ENCODE measurements around the gene BASP1. TPM values are rescaled to one million over a fixed set of nuclear protein-coding genes. Genes with fewer than 3 reads are reported as not detected.
A peak's percentile ranks its signal among the peaks of the same experiment; 100 is the strongest.

BASP1 gene
- total RNA-seq, 1 donor from 2014 or later: 86.3 TPM

DNA sequence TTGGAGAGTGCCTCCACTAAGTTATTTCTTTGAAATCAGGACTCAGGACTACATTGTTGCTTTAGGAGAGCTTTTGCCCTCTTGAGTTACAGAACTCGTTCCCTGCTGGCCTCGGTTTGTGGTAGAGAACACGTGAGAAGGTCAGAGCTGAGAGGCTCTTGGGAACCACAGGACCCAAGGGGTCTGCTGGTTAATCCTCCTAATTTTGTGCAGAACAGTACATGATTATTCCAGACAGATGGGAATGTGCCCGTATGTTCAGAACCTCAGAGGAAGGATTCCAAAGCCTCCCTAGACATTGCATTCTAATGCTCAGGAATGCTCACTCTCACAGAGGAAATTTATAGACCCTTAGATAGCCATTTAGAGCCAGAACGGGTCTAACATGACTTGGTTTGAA, 25.2 kb upstream of the BASP1 start:
- Mint-ChIP-seq H3K4me1 (ENCODE audit: low read depth) (peaks cover 5% of the 10 kb centered on the region), H3K36me3 (ENCODE audit: insufficient read depth) (no peaks in the 10 kb centered on the region), H3K27me3 (peaks cover 9% of the 10 kb centered on the region), H3K9me3 (ENCODE audit: low read depth) (peaks cover 2% of the 10 kb centered on the region), H3K4me3 (ENCODE audit: low read depth) (no peak overlapping the region), H3K27ac (no peak overlapping the region)
- DNase-seq (ENCODE audit: low spot score, unreplicated experiment): no peak
- TF ChIP-seq, protein P1, sequence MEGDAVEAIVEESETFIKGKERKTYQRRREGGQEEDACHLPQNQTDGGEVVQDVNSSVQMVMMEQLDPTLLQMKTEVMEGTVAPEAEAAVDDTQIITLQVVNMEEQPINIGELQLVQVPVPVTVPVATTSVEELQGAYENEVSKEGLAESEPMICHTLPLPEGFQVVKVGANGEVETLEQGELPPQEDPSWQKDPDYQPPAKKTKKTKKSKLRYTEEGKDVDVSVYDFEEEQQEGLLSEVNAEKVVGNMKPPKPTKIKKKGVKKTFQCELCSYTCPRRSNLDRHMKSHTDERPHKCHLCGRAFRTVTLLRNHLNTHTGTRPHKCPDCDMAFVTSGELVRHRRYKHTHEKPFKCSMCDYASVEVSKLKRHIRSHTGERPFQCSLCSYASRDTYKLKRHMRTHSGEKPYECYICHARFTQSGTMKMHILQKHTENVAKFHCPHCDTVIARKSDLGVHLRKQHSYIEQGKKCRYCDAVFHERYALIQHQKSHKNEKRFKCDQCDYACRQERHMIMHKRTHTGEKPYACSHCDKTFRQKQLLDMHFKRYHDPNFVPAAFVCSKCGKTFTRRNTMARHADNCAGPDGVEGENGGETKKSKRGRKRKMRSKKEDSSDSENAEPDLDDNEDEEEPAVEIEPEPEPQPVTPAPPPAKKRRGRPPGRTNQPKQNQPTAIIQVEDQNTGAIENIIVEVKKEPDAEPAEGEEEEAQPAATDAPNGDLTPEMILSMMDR (IDR thresholded peaks at IDR 0.05; ENCODE audit: unreplicated experiment): no peak

DNA sequence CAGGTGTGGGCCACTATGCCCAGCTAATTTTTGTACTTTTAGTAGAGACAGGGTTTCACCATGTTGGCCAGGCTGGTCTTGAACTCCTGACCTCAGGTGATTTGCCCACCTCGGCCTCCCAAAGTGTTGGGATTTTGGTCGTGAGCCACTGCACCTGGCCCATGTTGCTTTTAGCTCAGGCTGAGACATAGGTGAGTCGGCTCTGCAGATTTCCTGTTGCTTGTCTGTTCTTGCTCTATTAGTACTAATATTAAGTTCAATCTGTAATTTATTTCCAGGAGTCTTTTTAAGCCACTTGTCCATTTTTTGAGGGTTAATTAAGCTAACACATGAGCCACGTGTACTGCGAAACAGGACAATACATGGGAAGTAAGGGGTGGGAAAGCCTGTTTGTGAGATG, 21.4 kb upstream of the BASP1 start:
- Mint-ChIP-seq H3K4me3 (ENCODE audit: low read depth) (no peak overlapping the region), H3K27ac (no peak overlapping the region), H3K9me3 (ENCODE audit: low read depth) (peaks cover 12% of the 10 kb centered on the region), H3K27me3 (no peaks in the 10 kb centered on the region), H3K4me1 (ENCODE audit: low read depth) (no peaks in the 10 kb centered on the region), H3K36me3 (ENCODE audit: insufficient read depth) (peaks cover 3% of the 10 kb centered on the region)
- no peak for DNase-seq (ENCODE audit: low spot score, unreplicated experiment)
- TF ChIP-seq, protein P1 (IDR thresholded peaks at IDR 0.05; ENCODE audit: unreplicated experiment): no peak

DNA sequence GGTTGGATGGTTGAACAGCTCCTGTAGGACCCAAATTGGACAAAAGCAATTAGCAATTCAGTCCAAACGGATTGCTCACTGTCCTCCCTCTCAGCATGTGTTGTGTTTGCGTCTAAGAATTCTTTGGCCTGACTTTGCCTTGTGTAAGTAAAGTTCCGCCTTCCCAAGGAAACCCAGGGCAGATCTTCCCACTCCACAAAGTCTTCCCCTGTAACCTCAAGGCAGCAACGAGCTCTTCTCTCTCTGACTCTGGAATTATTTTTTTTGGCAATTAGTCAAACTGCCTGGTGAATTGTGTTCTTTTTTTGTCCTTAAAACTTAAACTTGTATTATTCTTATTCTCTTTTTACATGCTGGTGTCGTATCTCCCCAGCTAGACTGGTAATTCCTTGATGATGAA, 20.7 kb upstream of the BASP1 start:
- Mint-ChIP-seq H3K9me3 (ENCODE audit: low read depth) (peaks cover 12% of the 10 kb centered on the region), H3K27ac (no peak overlapping the region), H3K27me3 (no peaks in the 10 kb centered on the region), H3K36me3 (ENCODE audit: insufficient read depth) (peaks cover 3% of the 10 kb centered on the region), H3K4me1 (ENCODE audit: low read depth) (no peaks in the 10 kb centered on the region), H3K4me3 (ENCODE audit: low read depth) (no peak overlapping the region)
- TF ChIP-seq, protein P1 (IDR thresholded peaks at IDR 0.05; ENCODE audit: unreplicated experiment): no peak
- no peak for DNase-seq (ENCODE audit: low spot score, unreplicated experiment)

DNA sequence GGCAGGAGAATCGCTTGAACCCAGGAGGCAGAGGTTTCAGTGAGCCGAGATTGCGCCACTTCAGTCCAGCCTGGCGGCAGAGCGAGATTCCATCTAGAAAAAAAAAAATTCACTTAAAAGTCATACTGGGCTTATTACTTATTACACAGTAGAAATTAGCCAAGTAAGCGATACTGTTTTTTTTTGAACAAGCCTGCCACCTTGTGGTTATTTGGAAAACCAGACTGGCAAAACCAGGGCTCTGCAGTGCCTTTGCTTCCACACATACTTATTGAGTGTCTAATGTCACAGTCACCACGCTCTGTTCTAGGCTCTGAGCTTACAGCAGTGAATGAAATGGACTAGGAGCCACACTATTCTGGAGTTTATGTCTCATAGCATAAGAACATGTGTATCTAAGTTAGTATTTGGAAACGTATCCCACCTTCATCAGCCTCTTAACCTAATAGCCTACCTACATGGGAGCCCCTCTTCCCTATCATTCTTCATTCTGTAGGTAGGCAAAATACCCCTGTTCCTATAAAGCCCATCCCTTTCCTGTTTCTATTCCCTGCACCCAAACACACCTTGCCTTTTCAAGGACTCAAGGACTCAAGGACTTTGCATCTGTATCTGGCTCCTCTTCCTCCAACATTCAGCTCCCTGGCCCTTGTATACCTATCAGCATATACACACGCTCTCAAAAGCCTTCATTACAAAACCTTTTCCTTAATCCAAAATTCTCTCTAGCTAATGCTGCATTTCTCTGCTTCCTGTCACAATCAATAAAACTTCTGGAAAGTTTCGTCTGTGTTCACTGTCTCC, 13.9 kb upstream of the BASP1 start:
- Mint-ChIP-seq H3K27me3 (peaks cover 14% of the 10 kb centered on the region), H3K36me3 (ENCODE audit: insufficient read depth) (no peaks in the 10 kb centered on the region), H3K9me3 (ENCODE audit: low read depth) (peaks cover under 1% of the 10 kb centered on the region), H3K4me3 (ENCODE audit: low read depth) (no peak overlapping the region), H3K4me1 (ENCODE audit: low read depth) (peaks cover 4% of the 10 kb centered on the region), H3K27ac (no peak overlapping the region)
- TF ChIP-seq, protein P1 (IDR thresholded peaks at IDR 0.05; ENCODE audit: unreplicated experiment): peak; percentile 79
- no peak for DNase-seq (ENCODE audit: low spot score, unreplicated experiment)

DNA sequence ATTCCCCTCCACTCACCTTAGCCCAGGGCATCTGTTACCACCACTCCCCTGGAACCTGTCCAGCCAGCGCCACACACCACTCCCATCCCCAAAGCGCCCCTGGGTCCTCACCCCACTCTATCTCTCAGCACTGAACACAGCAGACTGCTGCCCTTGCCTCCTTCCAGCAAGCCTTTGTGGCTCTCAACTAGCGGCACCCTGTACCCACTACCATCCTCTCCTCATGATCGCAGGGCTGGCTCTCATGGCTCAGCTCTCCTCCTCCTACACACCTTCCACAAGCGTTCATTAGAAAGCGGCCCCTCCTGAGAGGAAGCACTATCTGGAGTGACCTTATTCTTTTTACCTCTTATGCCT, 13.3 kb upstream of the BASP1 start:
- Mint-ChIP-seq H3K27ac (no peak overlapping the region), H3K4me1 (ENCODE audit: low read depth) (peaks cover 4% of the 10 kb centered on the region), H3K27me3 (peaks cover 14% of the 10 kb centered on the region), H3K9me3 (ENCODE audit: low read depth) (no peaks in the 10 kb centered on the region), H3K36me3 (ENCODE audit: insufficient read depth) (no peaks in the 10 kb centered on the region), H3K4me3 (ENCODE audit: low read depth) (no peak overlapping the region)
- TF ChIP-seq, protein P1 (IDR thresholded peaks at IDR 0.05; ENCODE audit: unreplicated experiment): no peak
- no peak for DNase-seq (ENCODE audit: low spot score, unreplicated experiment)

Data from progenitor cell of endocrine pancreas (in vitro differentiated cells).